H9 (cell line): ENCODE results near the gene ITM2B. TPM values are rescaled to one million over a fixed set of nuclear protein-coding genes. Genes with fewer than 3 reads are reported as not detected.

ENCODE experiments used
- DNase-seq: peaks from one replicate; pipeline ENCODE4 v3.0.0-alpha.2; 2017
- H2AFZ ChIP-seq: one replicate; pipeline ENCODE4 v1.6.1; 2013; ENCODE audit warnings: mild to moderate bottlenecking, low read length, control low read depth, moderate library complexity
- H2AK5ac ChIP-seq: 2 replicates; pipeline ENCODE4 v1.6.1; 2013; ENCODE audit warnings: low read length, control low read depth, mixed read lengths; ENCODE audit not compliant: insufficient read length
- H2BK120ac ChIP-seq: one replicate; pipeline ENCODE4 v1.6.1; 2013; ENCODE audit warnings: low read depth, mild to moderate bottlenecking, low read length, control low read depth, inconsistent platforms; ENCODE audit not compliant: poor library complexity, severe bottlenecking
- H2BK12ac ChIP-seq: 2 replicates; pipeline ENCODE4 v1.6.1; 2013; ENCODE audit warnings: low read length, control low read depth, mixed read lengths, low read depth; ENCODE audit not compliant: insufficient read length
- H2BK15ac ChIP-seq: 2 replicates; pipeline ENCODE4 v1.6.1; 2013; ENCODE audit warnings: low read depth, low read length, control low read depth
- H2BK20ac ChIP-seq: one replicate; pipeline ENCODE4 v1.6.1; 2013; ENCODE audit warnings: low read depth, mild to moderate bottlenecking, low read length, control low read depth, inconsistent platforms; ENCODE audit not compliant: poor library complexity, severe bottlenecking
- H2BK5ac ChIP-seq: 2 replicates; pipeline ENCODE4 v1.6.1; 2013; ENCODE audit warnings: low read length, control low read depth, mixed read lengths; ENCODE audit not compliant: insufficient read length
- H3K14ac ChIP-seq: 2 replicates; pipeline ENCODE4 v1.6.1; 2013; ENCODE audit warnings: low read length, control low read depth; ENCODE audit not compliant: insufficient read depth
- H3K18ac ChIP-seq: 2 replicates; pipeline ENCODE4 v1.6.1; 2013; ENCODE audit warnings: low read depth, mild to moderate bottlenecking, mixed read lengths, low read length, control low read depth; ENCODE audit not compliant: insufficient read length
- H3K23ac ChIP-seq: 2 replicates; pipeline ENCODE4 v1.6.1; 2013; ENCODE audit warnings: low read length, control low read depth, mixed read lengths, low read depth; ENCODE audit not compliant: insufficient read length
- H3K23me2 ChIP-seq: 2 replicates; pipeline ENCODE4 v1.6.1; 2013; ENCODE audit warnings: low read depth, mild to moderate bottlenecking, mixed read lengths, low read length, control low read depth; ENCODE audit not compliant: insufficient read length, poor library complexity, severe bottlenecking
- H3K27ac ChIP-seq: 2 replicates; pipeline ENCODE4 v1.5.1; 2013; ENCODE audit warnings: low read length, control low read depth, mixed read lengths, low read depth; ENCODE audit not compliant: insufficient read length
- H3K27me3 ChIP-seq: 2 replicates; pipeline ENCODE4 v1.6.1; 2013; ENCODE audit warnings: low read length, control low read depth, inconsistent platforms; ENCODE audit not compliant: insufficient read depth
- H3K4ac ChIP-seq: 2 replicates; pipeline ENCODE4 v1.6.1; 2013; ENCODE audit warnings: low read depth, mild to moderate bottlenecking, control low read depth, inconsistent platforms, low read length, moderate library complexity
- H3K4me1 ChIP-seq: 2 replicates; pipeline ENCODE4 v1.6.1; 2013; ENCODE audit warnings: low read length, control low read depth, inconsistent platforms; ENCODE audit not compliant: insufficient read depth
- H3K4me2 ChIP-seq: 2 replicates; pipeline ENCODE4 v1.6.1; 2013; ENCODE audit warnings: low read length, control low read depth, mixed read lengths; ENCODE audit not compliant: insufficient read length, insufficient read depth
- H3K56ac ChIP-seq: 2 replicates; pipeline ENCODE4 v1.6.1; 2013; ENCODE audit warnings: low read depth, mild to moderate bottlenecking, mixed read lengths, low read length, control low read depth; ENCODE audit not compliant: insufficient read length
- H3K79me1 ChIP-seq: 2 replicates; pipeline ENCODE4 v1.6.1; 2013; ENCODE audit warnings: low read depth, mild to moderate bottlenecking, moderate library complexity, low read length, control low read depth, inconsistent platforms; ENCODE audit not compliant: insufficient read depth, poor library complexity, severe bottlenecking
- H3K79me2 ChIP-seq: 2 replicates; pipeline ENCODE4 v1.6.1; 2013; ENCODE audit warnings: low read length, control low read depth, inconsistent platforms; ENCODE audit not compliant: insufficient read depth
- H3K9ac ChIP-seq: 2 replicates; pipeline ENCODE4 v1.6.1; 2013; ENCODE audit warnings: low read length, control low read depth, mixed read lengths; ENCODE audit not compliant: insufficient read length; ENCODE audit errors: extremely low read depth
- H3K9me3 ChIP-seq: one replicate; pipeline ENCODE4 v1.6.1; 2013; ENCODE audit warnings: low read depth, low read length, inconsistent platforms; ENCODE audit not compliant: control insufficient read depth
- H3T11ph ChIP-seq: one replicate; pipeline ENCODE4 v1.6.1; 2013; ENCODE audit warnings: mild to moderate bottlenecking, low read length, control low read depth, inconsistent platforms
- H4K20me1 ChIP-seq: one replicate; pipeline ENCODE4 v1.6.1; 2013; ENCODE audit not compliant: control insufficient read depth, insufficient read length, insufficient read depth
- H4K5ac ChIP-seq: 2 replicates; pipeline ENCODE4 v1.6.1; 2013; ENCODE audit warnings: low read depth, mild to moderate bottlenecking, mixed read lengths, low read length, control low read depth; ENCODE audit not compliant: insufficient read length
- H4K8ac ChIP-seq: replicated peaks from 2 replicates; pipeline ENCODE4 v1.6.1; 2013; ENCODE audit warnings: low read length, control low read depth, mixed read lengths, low read depth; ENCODE audit not compliant: insufficient read length
- H4K91ac ChIP-seq: 2 replicates; pipeline ENCODE4 v1.6.1; 2013; ENCODE audit warnings: low read depth, mild to moderate bottlenecking, moderate library complexity, mixed read lengths, low read length, control low read depth; ENCODE audit not compliant: insufficient read length
- H3K27ac Mint-ChIP-seq, 3 experiments: 2 replicates in 2 of 3; 3 replicates in 1 of 3; pipeline ENCODE4 v1.8.0; 2020 to 2021; ENCODE audit warnings: mixed read lengths in 3 of 3, mild to moderate bottlenecking in 1 of 3, moderate library complexity in 1 of 3
- H3K27me3 Mint-ChIP-seq: 2 replicates; pipeline ENCODE4 v1.8.0; 2021; ENCODE audit warnings: low read depth, mild to moderate bottlenecking, moderate library complexity, mixed read lengths
- H3K36me3 Mint-ChIP-seq, 3 experiments: 2 replicates in 2 of 3; 3 replicates in 1 of 3; pipeline ENCODE4 v1.8.0; 2020 to 2021; ENCODE audit warnings: low read depth in 3 of 3, mixed read lengths in 3 of 3; ENCODE audit not compliant: insufficient read depth in 1 of 3
- H3K4me1 Mint-ChIP-seq, 2 experiments: 2 replicates each; pipeline ENCODE4 v1.8.0; 2020; ENCODE audit warnings: mixed read lengths in 2 of 2
- H3K4me3 Mint-ChIP-seq, 2 experiments: 2 replicates in 1 of 2; 3 replicates in 1 of 2; pipeline ENCODE4 v1.8.0; 2020 to 2021; ENCODE audit warnings: mild to moderate bottlenecking in 2 of 2, mixed read lengths in 2 of 2, moderate library complexity in 1 of 2
- H3K9me3 Mint-ChIP-seq, 2 experiments: 2 replicates in 1 of 2; 3 replicates in 1 of 2; pipeline ENCODE4 v1.8.0; 2020; ENCODE audit warnings: mild to moderate bottlenecking in 2 of 2, mixed read lengths in 2 of 2, moderate library complexity in 1 of 2
- WGBS: extraction: QIAGEN DNeasy Blood & Tissue Kit; methylation state at CpG from one replicate; pipeline ENCODE4 v1.1.7; 2013; ENCODE audit warnings: missing lambda C conversion rate, low lambda C conversion rate, mixed read lengths; ENCODE audit not compliant: insufficient read length; ENCODE audit errors: extremely low coverage; 5-methylcytosine and 5-hydroxymethylcytosine counted together
- total RNA-seq: library from RNA; stranded (reverse); gene quantifications from 2 replicates; pipeline ENCODE4 v1.2.1, GENCODE V29; 2021
- TF ChIP-seq, protein P1 (sequence below): fragments of 200-600 bp; sonication (generic); conservative IDR thresholded peaks from 3 replicates; pipeline ENCODE4 v1.8.0; 2021; ENCODE audit warnings: antibody characterized with exemption, mild to moderate bottlenecking

The ITM2B gene
- total RNA-seq, 1 experiment from 2014 or later, result 175 TPM

DNA sequence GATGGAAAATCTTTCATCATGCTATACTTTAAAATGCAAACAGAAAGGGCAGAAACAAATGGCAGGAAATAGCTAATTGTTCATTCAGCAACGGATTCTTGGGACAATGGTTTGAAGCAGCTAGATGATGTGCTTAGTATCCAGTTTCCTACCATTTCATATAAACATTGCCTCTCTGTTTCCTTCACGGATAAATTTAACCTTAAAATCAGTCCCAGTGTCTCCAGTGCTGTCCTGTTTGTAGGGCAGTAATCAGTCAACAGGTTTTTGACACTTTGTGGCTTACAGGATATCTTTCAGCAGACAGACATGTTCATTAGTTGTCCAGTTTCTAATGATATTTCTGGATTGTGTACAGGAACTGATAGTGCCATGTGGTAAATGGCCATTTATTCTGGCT is 45.8 kb downstream of the ITM2B start:
- no peak overlapping the region for H3K27ac Mint-ChIP-seq

More for the DNA sequence above, 45.8 kb downstream of the ITM2B start:
- Histone ChIP-seq H2BK15ac (no peak overlapping the region), H3T11ph (no peak overlapping the region), H2AK5ac (no peak overlapping the region), H3K79me1 (no peaks in the 10 kb centered on the region), H3K23me2 (no peaks in the 10 kb centered on the region), H4K8ac (no peak overlapping the region), H3K9me3 (no peaks in the 10 kb centered on the region), H4K20me1 (no peaks in the 10 kb centered on the region), H3K23ac (no peak overlapping the region), H4K91ac (no peak overlapping the region), H3K27me3 (no peaks in the 10 kb centered on the region), H4K5ac (no peak overlapping the region), H2BK20ac (no peak overlapping the region), H3K79me2 (no peaks in the 10 kb centered on the region), H3K4me1 (no peaks in the 10 kb centered on the region; the same call in 1 of the 2 replicates), H3K9ac (no peak overlapping the region), H2AFZ (no peak overlapping the region), H2BK120ac (no peak overlapping the region), H3K18ac (no peak overlapping the region), H3K4me2 (no peak overlapping the region), H2BK5ac (no peak overlapping the region), H3K27ac (no peak overlapping the region), H2BK12ac (no peak overlapping the region), H3K14ac (no peak overlapping the region), H3K56ac (no peak overlapping the region), H3K4ac (no peak overlapping the region)
- Mint-ChIP-seq H3K9me3 (no peaks in the 10 kb centered on the region), H3K4me3 (no peak overlapping the region), H3K36me3 (no peaks in the 10 kb centered on the region), H3K27me3 (no peaks in the 10 kb centered on the region), H3K4me1 (no peaks in the 10 kb centered on the region)
- WGBS, result no CpG with 5 or more reads among the region's 2 CpGs
- TF ChIP-seq, protein P1, sequence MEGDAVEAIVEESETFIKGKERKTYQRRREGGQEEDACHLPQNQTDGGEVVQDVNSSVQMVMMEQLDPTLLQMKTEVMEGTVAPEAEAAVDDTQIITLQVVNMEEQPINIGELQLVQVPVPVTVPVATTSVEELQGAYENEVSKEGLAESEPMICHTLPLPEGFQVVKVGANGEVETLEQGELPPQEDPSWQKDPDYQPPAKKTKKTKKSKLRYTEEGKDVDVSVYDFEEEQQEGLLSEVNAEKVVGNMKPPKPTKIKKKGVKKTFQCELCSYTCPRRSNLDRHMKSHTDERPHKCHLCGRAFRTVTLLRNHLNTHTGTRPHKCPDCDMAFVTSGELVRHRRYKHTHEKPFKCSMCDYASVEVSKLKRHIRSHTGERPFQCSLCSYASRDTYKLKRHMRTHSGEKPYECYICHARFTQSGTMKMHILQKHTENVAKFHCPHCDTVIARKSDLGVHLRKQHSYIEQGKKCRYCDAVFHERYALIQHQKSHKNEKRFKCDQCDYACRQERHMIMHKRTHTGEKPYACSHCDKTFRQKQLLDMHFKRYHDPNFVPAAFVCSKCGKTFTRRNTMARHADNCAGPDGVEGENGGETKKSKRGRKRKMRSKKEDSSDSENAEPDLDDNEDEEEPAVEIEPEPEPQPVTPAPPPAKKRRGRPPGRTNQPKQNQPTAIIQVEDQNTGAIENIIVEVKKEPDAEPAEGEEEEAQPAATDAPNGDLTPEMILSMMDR, result no peak
- no peak for DNase-seq
